Choroid plexus epithelial cell (primary cell): Measurements from ENCODE around the gene ZNF423.

ENCODE experiments used
- DNase-seq: peaks from one replicate; pipeline ENCODE4 v3.0.0-alpha.2; 2010; ENCODE audit warnings: low read depth
- H3K4me3 ChIP-seq: 2 replicates; pipeline ENCODE4 v1.5.1; 2011; ENCODE audit warnings: low read depth, mild to moderate bottlenecking, control low read depth, low read length, moderate library complexity
- CTCF ChIP-seq: conservative IDR thresholded peaks from 2 replicates; pipeline ENCODE4 v1.5.1; 2011; ENCODE audit warnings: low read depth, mild to moderate bottlenecking, control low read depth, inconsistent platforms, low read length, moderate library complexity

Gene ZNF423

GRCh38 chr16:49896447-49896964, 40.6 kb upstream of the ZNF423 start:
- no peak for DNase-seq
- H3K4me3 ChIP-seq = no peak overlapping the region
- TF ChIP-seq CTCF = no peak

- peak; percentile 51 for DNase-seq
- no peak overlapping the region for H3K4me3 ChIP-seq
- peak; percentile 66 for TF ChIP-seq CTCF
These were observed 35.0 kb upstream of the ZNF423 start for GRCh38 chr16:49890876-49891275.

- DNase-seq = peak; percentile 19
- no peak for TF ChIP-seq CTCF
- no peak overlapping the region for H3K4me3 ChIP-seq
These were observed 33.9 kb upstream of the ZNF423 start for GRCh38 chr16:49889725-49890397.

- no peak for DNase-seq
- no peak for TF ChIP-seq CTCF
These were observed 30.7 kb upstream of the ZNF423 start for GRCh38 chr16:49886554-49887094.

GRCh38 chr16:49884033-49885015, 28.4 kb upstream of the ZNF423 start:
- no peak overlapping the region for H3K4me3 ChIP-seq
- DNase-seq = peak; percentile 49
- TF ChIP-seq CTCF = no peak

More at GRCh38 chr16:49886554-49887094, 30.7 kb upstream of the ZNF423 start:
- no peak overlapping the region for H3K4me3 ChIP-seq

GRCh38 chr16:49883076-49884014, 27.4 kb upstream of the ZNF423 start:
- DNase-seq = peak; percentile 5
- H3K4me3 ChIP-seq = no peak overlapping the region
- TF ChIP-seq CTCF = no peak
